Liver (tissue), 9 donors: Measurements from ENCODE around the gene TMEM204. TPM values are rescaled to one million over a fixed set of nuclear protein-coding genes. Genes with fewer than 3 reads are reported as not detected.

ENCODE experiments used
- DNase-seq: peaks from one replicate; pipeline ENCODE4 v3.0.0-alpha.2; 2017; ENCODE audit warnings: low spot score
- H3K27ac ChIP-seq, 2 donors: one replicate each; pipeline ENCODE4 v1.7.0; 2013; ENCODE audit warnings: inconsistent platforms in 2 of 2, low read length in 2 of 2, control low read depth in 1 of 2, low read depth in 1 of 2, mild to moderate bottlenecking in 1 of 2
- H3K27me3 ChIP-seq, 4 donors: one replicate each; pipeline versions ENCODE4 v1.6.1 to v1.7.0; 2013; ENCODE audit warnings: low read length in 3 of 4, inconsistent platforms in 1 of 4, mild to moderate bottlenecking in 1 of 4, moderate library complexity in 1 of 4; ENCODE audit not compliant: control insufficient read depth in 4 of 4, insufficient read depth in 4 of 4
- H3K36me3 ChIP-seq, 4 donors: one replicate each; pipeline versions ENCODE4 v1.6.1 to v1.7.0; 2013; ENCODE audit warnings: low read length in 3 of 4, mild to moderate bottlenecking in 3 of 4, low read depth in 1 of 4, moderate library complexity in 1 of 4; ENCODE audit not compliant: control insufficient read depth in 4 of 4, insufficient read depth in 3 of 4
- H3K4me1 ChIP-seq, 4 donors: one replicate each; pipeline versions ENCODE4 v1.6.1 to v1.7.0; 2013; ENCODE audit warnings: low read length in 3 of 4, mild to moderate bottlenecking in 3 of 4, moderate library complexity in 1 of 4; ENCODE audit not compliant: control insufficient read depth in 4 of 4, insufficient read depth in 4 of 4
- H3K4me3 ChIP-seq, 3 donors: one replicate each; pipeline versions ENCODE4 v1.6.1 to v1.7.0; 2013; ENCODE audit warnings: low read length in 3 of 3, control low read depth in 1 of 3, low read depth in 1 of 3, mild to moderate bottlenecking in 1 of 3
- H3K9ac ChIP-seq, 2 donors: one replicate each; pipeline ENCODE4 v1.7.0; 2013; ENCODE audit warnings: low read length in 2 of 2, mild to moderate bottlenecking in 2 of 2, moderate library complexity in 2 of 2, control low read depth in 1 of 2, low read depth in 1 of 2
- H3K9me3 ChIP-seq, 4 donors: one replicate each; pipeline versions ENCODE4 v1.6.1 to v1.7.0; 2013; ENCODE audit warnings: low read length in 3 of 4; ENCODE audit not compliant: control insufficient read depth in 4 of 4
- EGR1 ChIP-seq, 2 donors: IDR thresholded peaks; 2 replicates each; pipeline ENCODE4 v1.6.1; 2016 to 2018; ENCODE audit warnings: antibody characterized with exemption in 2 of 2, low read depth in 2 of 2
- FOXA1 ChIP-seq: IDR thresholded peaks from 2 replicates; pipeline ENCODE4 v1.6.1; 2016; ENCODE audit warnings: antibody characterized with exemption
- FOXA2 ChIP-seq: IDR thresholded peaks from 2 replicates; pipeline ENCODE4 v1.6.1; 2016; ENCODE audit warnings: antibody characterized with exemption
- GABPA ChIP-seq, 2 donors: IDR thresholded peaks in 1 of 2; conservative IDR thresholded peaks in 1 of 2; 2 replicates each; pipeline ENCODE4 v1.6.1; 2016; ENCODE audit warnings: antibody characterized with exemption in 2 of 2, mild to moderate bottlenecking in 1 of 2, moderate library complexity in 1 of 2
- HNF4A ChIP-seq, 2 donors: conservative IDR thresholded peaks; 2 replicates each; pipeline ENCODE4 v1.6.1; 2016; ENCODE audit warnings: antibody characterized with exemption in 2 of 2, mild to moderate bottlenecking in 2 of 2
- HNF4G ChIP-seq: IDR thresholded peaks from 2 replicates; pipeline ENCODE4 v1.6.1; 2016; ENCODE audit warnings: antibody characterized with exemption
- JUND ChIP-seq, 2 donors: IDR thresholded peaks; 2 replicates each; pipeline ENCODE4 v1.6.1; 2016; ENCODE audit warnings: antibody characterized with exemption in 2 of 2
- MAX ChIP-seq: IDR thresholded peaks from 2 replicates; pipeline ENCODE4 v1.6.1; 2016; ENCODE audit warnings: antibody characterized with exemption
- NR2F2 ChIP-seq: IDR thresholded peaks from 2 replicates; pipeline ENCODE4 v1.6.1; 2016; ENCODE audit warnings: antibody characterized with exemption
- RAD21 ChIP-seq, 2 donors: IDR thresholded peaks; 2 replicates each; pipeline ENCODE4 v1.6.1; 2016; ENCODE audit warnings: antibody characterized with exemption in 2 of 2, mild to moderate bottlenecking in 2 of 2
- RXRA ChIP-seq, 2 donors: IDR thresholded peaks; 2 replicates each; pipeline ENCODE4 v1.6.1; 2017 to 2018; ENCODE audit warnings: antibody characterized with exemption in 2 of 2, mild to moderate bottlenecking in 1 of 2
- SP1 ChIP-seq: IDR thresholded peaks from 2 replicates; pipeline ENCODE4 v1.6.1; 2018; ENCODE audit warnings: antibody characterized with exemption, mild to moderate bottlenecking
- TAF1 ChIP-seq: conservative IDR thresholded peaks from 2 replicates; pipeline ENCODE4 v1.6.1; 2016; ENCODE audit warnings: antibody characterized with exemption, mild to moderate bottlenecking
- YY1 ChIP-seq: IDR thresholded peaks from 2 replicates; pipeline ENCODE4 v1.6.1; 2016; ENCODE audit warnings: antibody characterized with exemption, mild to moderate bottlenecking
- WGBS: extraction: QIAGEN DNeasy Blood & Tissue Kit; methylation state at CpG from one replicate; pipeline ENCODE4 v1.1.7; 2013; 5-methylcytosine and 5-hydroxymethylcytosine counted together
- polyA plus RNA-seq, 2 donors: library from polyadenylated mRNA; stranded (reverse) in 1 of 2; unstranded in 1 of 2; fragments of 200-250 nt in 1 of 2; fragments of >200 nt in 1 of 2; fragmentation: Nextera tagmentation in 1 of 2; extraction: Ambion mirVana in 1 of 2; gene quantifications; one replicate each; pipeline versions ENCODE4 v1.2.1 to v1.2.3, GENCODE V29; 2013 to 2015
- total RNA-seq, 2 donors: library from RNA; depleted of rRNA; stranded (reverse); fragments of >200 nt; gene quantifications; one replicate each; pipeline ENCODE4 v1.2.3, GENCODE V29; 2014
- TF ChIP-seq, protein P1 (sequence below): IDR thresholded peaks from 2 replicates; pipeline ENCODE4 v1.6.1; 2016; ENCODE audit warnings: antibody characterized with exemption
- TF ChIP-seq, protein P2 (sequence below): IDR thresholded peaks from 2 replicates; pipeline ENCODE4 v1.6.1; 2016; ENCODE audit warnings: antibody characterized with exemption
- donor health status: healthy.
- donor health status: healthy.
- donor health status: healthy.
- donor health status: healthy.
- donor health status: healthy.

Gene TMEM204
- total and polyA plus RNA-seq, 4 donors, result 3.5 to 14.4 (median 10.7) TPM

- H3K9ac ChIP-seq, result no peak overlapping the region
- no peaks in the 10 kb centered on the region for H3K27me3 ChIP-seq
- peaks cover 0 to 3% (median 0%) of the 10 kb centered on the region in 4 donors for H3K9me3 ChIP-seq
- H3K4me1 ChIP-seq, result peaks cover 0 to 4% (median under 1%) of the 10 kb centered on the region in 4 donors
- no peak overlapping the region for H3K4me3 ChIP-seq
- TF ChIP-seq RXRA (IDR thresholded peaks at IDR 0.05), result no peak
- no peak for TF ChIP-seq FOXA1
- TF ChIP-seq HNF4A (conservative IDR thresholded peaks at IDR 0.05), result no peak
- peaks cover 0 to 22% (median 3%) of the 10 kb centered on the region in 4 donors for H3K36me3 ChIP-seq
- DNase-seq, result no peak
- peak overlapping the region in 1 of 2 donors; percentile 7 for H3K27ac ChIP-seq
- 86% methylated on average over 10 of the region's 10 CpGs for WGBS
Measured at GRCh38 chr16:1510272-1510671, 23.2 kb upstream of the TMEM204 start.

DNA sequence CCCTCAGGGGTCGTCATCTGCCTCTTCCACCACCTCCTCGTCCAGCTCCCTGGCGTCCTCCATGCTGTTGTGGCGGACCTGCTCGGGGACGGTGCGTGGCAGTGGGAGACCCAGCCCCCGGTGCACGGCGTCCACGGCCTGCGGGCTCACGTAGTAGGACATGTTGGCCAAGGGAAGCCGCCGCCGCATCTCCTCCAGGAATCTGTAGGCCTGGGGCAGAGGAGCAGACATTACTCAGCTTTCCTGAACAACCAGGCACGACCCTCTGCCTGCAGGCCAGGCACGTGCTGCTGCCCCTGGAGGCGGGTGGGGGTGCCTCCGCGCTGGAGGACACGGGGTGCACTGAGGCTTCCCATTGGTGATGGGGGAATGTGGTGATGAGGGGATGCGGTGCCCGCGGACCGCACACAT is 22.5 kb upstream of the TMEM204 start:
- Histone ChIP-seq H3K9ac (no peak overlapping the region), H3K27ac (no peak overlapping the region), H3K9me3 (peaks cover 0 to 3% (median 0%) of the 10 kb centered on the region in 4 donors), H3K36me3 (peaks cover 0 to 20% (median 3%) of the 10 kb centered on the region in 4 donors), H3K27me3 (no peaks in the 10 kb centered on the region), H3K4me3 (no peak overlapping the region), H3K4me1 (peaks cover 0 to 4% (median under 1%) of the 10 kb centered on the region in 4 donors)
- DNase-seq, result no peak
- no peak for TF ChIP-seq FOXA2
- TF ChIP-seq TAF1, result no peak
- TF ChIP-seq JUND (IDR thresholded peaks at IDR 0.05), result no peak
- TF ChIP-seq, protein P1, sequence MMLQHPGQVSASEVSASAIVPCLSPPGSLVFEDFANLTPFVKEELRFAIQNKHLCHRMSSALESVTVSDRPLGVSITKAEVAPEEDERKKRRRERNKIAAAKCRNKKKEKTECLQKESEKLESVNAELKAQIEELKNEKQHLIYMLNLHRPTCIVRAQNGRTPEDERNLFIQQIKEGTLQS, result no peak
- no peak for TF ChIP-seq EGR1 (IDR thresholded peaks at IDR 0.05; ENCODE audit: low read depth in 2 of 2)
- no peak for TF ChIP-seq RAD21 (IDR thresholded peaks at IDR 0.05)
- TF ChIP-seq SP1, result no peak
- TF ChIP-seq RXRA (IDR thresholded peaks at IDR 0.05), result no peak
- TF ChIP-seq NR2F2, result no peak
- TF ChIP-seq HNF4G, result no peak
- WGBS, result 94% methylated on average over 26 of the region's 26 CpGs

- peak overlapping the region in 1 of 2 donors; percentile 54 for H3K27ac ChIP-seq
- no peaks in the 10 kb centered on the region for H3K27me3 ChIP-seq
- H3K4me1 ChIP-seq, result peaks cover 0 to 4% (median under 1%) of the 10 kb centered on the region in 4 donors
- no peak overlapping the region for H3K4me3 ChIP-seq
- DNase-seq, result no peak
- WGBS, result 84% methylated on average over 30 of the region's 30 CpGs
- peaks cover 0 to 15% (median 3%) of the 10 kb centered on the region in 4 donors for H3K36me3 ChIP-seq
- no peak overlapping the region for H3K9ac ChIP-seq
- peaks cover 0 to 3% (median 0%) of the 10 kb centered on the region in 4 donors for H3K9me3 ChIP-seq
- TF ChIP-seq HNF4G (no peak), EGR1 (IDR thresholded peaks at IDR 0.05; ENCODE audit: low read depth in 2 of 2) (no peak), RXRA (IDR thresholded peaks at IDR 0.05) (no peak), MAX (no peak), GABPA (IDR thresholded peaks at IDR 0.05 in 1 of 2, conservative IDR thresholded peaks at IDR 0.05 in 1 of 2) (no peak), SP1 (no peak), YY1 (no peak), JUND (IDR thresholded peaks at IDR 0.05) (no peak), HNF4A (conservative IDR thresholded peaks at IDR 0.05) (no peak)
- TF ChIP-seq, protein P1, result no peak
- TF ChIP-seq, protein P2, sequence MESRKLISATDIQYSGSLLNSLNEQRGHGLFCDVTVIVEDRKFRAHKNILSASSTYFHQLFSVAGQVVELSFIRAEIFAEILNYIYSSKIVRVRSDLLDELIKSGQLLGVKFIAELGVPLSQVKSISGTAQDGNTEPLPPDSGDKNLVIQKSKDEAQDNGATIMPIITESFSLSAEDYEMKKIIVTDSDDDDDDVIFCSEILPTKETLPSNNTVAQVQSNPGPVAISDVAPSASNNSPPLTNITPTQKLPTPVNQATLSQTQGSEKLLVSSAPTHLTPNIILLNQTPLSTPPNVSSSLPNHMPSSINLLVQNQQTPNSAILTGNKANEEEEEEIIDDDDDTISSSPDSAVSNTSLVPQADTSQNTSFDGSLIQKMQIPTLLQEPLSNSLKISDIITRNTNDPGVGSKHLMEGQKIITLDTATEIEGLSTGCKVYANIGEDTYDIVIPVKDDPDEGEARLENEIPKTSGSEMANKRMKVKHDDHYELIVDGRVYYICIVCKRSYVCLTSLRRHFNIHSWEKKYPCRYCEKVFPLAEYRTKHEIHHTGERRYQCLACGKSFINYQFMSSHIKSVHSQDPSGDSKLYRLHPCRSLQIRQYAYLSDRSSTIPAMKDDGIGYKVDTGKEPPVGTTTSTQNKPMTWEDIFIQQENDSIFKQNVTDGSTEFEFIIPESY, result no peak
Measured at GRCh38 chr16:1511662-1512569, 21.6 kb upstream of the TMEM204 start.
